MM.1S (cell line): Measurements from ENCODE around the gene SLC22A3.
"Not testable (repeated sequence)": the region's sequence is repeated elsewhere in the genome, so short reads cannot be mapped to it uniquely, and the experiment has no call there.

Experiments used
- DNase-seq: peaks from one replicate; pipeline ENCODE4 v3.0.0-alpha.2; 2015
- H2AFZ ChIP-seq: fragments of 300-600 bp; sonication (generic); 2 replicates; pipeline ENCODE4 v1.6.0; 2016; ENCODE audit warnings: antibody characterized with exemption, low read length
- H3F3A ChIP-seq: fragments of 300-600 bp; sonication (generic); 2 replicates; pipeline ENCODE4 v1.6.1; 2016; ENCODE audit warnings: mild to moderate bottlenecking, antibody characterized with exemption, low read length, moderate library complexity, mixed read lengths; ENCODE audit not compliant: insufficient read depth
- H3K27ac ChIP-seq: fragments of 300-600 bp; sonication (generic); 2 replicates; pipeline ENCODE4 v1.5.1; 2016; ENCODE audit warnings: mild to moderate bottlenecking, low read length
- H3K27me3 ChIP-seq: fragments of 300-600 bp; sonication (generic); replicated peaks from 2 replicates; pipeline ENCODE4 v1.6.0; 2016; ENCODE audit warnings: low read length; ENCODE audit not compliant: insufficient read depth
- H3K36me3 ChIP-seq: fragments of 300-600 bp; sonication (generic); replicated peaks from 2 replicates; pipeline ENCODE4 v1.6.1; 2016; ENCODE audit warnings: mild to moderate bottlenecking, low read length, mixed read lengths; ENCODE audit not compliant: insufficient read depth
- H3K4me1 ChIP-seq: fragments of 300-600 bp; sonication (generic); 2 replicates; pipeline ENCODE4 v1.6.1; 2016; ENCODE audit warnings: low read length, mixed read lengths
- H3K4me2 ChIP-seq: fragments of 300-600 bp; sonication (generic); 2 replicates; pipeline ENCODE4 v1.6.0; 2016; ENCODE audit warnings: low read depth, low read length
- H3K4me3 ChIP-seq: fragments of 300-600 bp; sonication (generic); 2 replicates; pipeline ENCODE4 v1.5.1; 2016; ENCODE audit warnings: low read length, mixed read lengths
- H3K79me2 ChIP-seq: fragments of 300-600 bp; sonication (generic); 2 replicates; pipeline ENCODE4 v1.6.1; 2016; ENCODE audit warnings: mixed run types, low read length, mixed read lengths
- H3K9ac ChIP-seq: fragments of 300-600 bp; sonication (generic); 2 replicates; pipeline ENCODE4 v1.6.1; 2016; ENCODE audit warnings: low read length, mixed read lengths
- H3K9me2 ChIP-seq: fragments of 300-600 bp; sonication (generic); replicated peaks from 2 replicates; pipeline ENCODE4 v1.6.1; 2016; ENCODE audit warnings: mild to moderate bottlenecking, low read length, mixed read lengths; ENCODE audit not compliant: insufficient read depth
- H3K9me3 ChIP-seq: fragments of 300-600 bp; sonication (generic); replicated peaks from 2 replicates; pipeline ENCODE4 v1.6.1; 2016; ENCODE audit warnings: mild to moderate bottlenecking, low read length, mixed read lengths; ENCODE audit not compliant: insufficient read depth
- H4K20me1 ChIP-seq: fragments of 300-600 bp; sonication (generic); 2 replicates; pipeline ENCODE4 v1.6.1; 2016; ENCODE audit warnings: mild to moderate bottlenecking, low read length, moderate library complexity, mixed read lengths; ENCODE audit not compliant: insufficient read depth
- EZH2 ChIP-seq: fragments of 300-600 bp; sonication (generic); optimal IDR thresholded peaks from 2 replicates; pipeline ENCODE3; 2017; ENCODE audit warnings: low read depth, mild to moderate bottlenecking, antibody characterized with exemption, low read length, mixed read lengths
- EZH2phosphoT487 ChIP-seq: fragments of 300-600 bp; sonication (generic); IDR thresholded peaks from 2 replicates; pipeline ENCODE4 v1.6.1; 2018; ENCODE audit warnings: antibody characterized with exemption, low read length
- TF ChIP-seq, protein P1 (sequence below): fragments of 300-600 bp; sonication (generic); IDR thresholded peaks from 2 replicates; pipeline ENCODE4 v1.5.1; 2016; ENCODE audit warnings: antibody characterized with exemption, low read length, mixed read lengths

Gene SLC22A3

DNA sequence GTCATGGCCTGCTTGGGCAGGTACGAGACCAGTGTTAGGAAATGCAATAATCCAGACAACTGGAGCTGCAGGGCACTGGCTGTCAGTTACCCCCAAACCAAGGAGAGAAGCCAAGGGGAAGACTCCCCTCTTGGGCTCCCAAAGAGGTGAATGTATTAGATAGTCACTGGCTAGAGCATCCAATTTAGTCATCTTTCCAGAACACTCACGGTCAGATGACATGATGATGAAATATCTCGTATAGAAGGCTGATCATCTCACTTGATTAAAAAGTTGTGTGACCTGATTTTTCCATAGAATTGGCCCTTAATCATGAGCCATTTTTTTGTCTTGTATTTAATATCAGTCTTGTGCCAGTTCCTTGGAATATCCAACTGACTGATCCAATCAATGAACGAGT lies 40.7 kb downstream of the SLC22A3 start:
- DNase-seq = no peak
- Histone ChIP-seq H3K9me3 (no peaks in the 10 kb centered on the region), H3K9ac (no peak overlapping the region), H3K4me1 (no peaks in the 10 kb centered on the region), H3F3A (no peaks in the 10 kb centered on the region), H3K4me3 (no peak overlapping the region), H3K27ac (no peak overlapping the region), H3K4me2 (no peak overlapping the region), H3K36me3 (no peaks in the 10 kb centered on the region), H3K9me2 (no peaks in the 10 kb centered on the region), H3K79me2 (no peaks in the 10 kb centered on the region), H4K20me1 (no peaks in the 10 kb centered on the region), H3K27me3 (no peaks in the 10 kb centered on the region), H2AFZ (no peak overlapping the region)
- no peak for TF ChIP-seq EZH2phosphoT487

DNA sequence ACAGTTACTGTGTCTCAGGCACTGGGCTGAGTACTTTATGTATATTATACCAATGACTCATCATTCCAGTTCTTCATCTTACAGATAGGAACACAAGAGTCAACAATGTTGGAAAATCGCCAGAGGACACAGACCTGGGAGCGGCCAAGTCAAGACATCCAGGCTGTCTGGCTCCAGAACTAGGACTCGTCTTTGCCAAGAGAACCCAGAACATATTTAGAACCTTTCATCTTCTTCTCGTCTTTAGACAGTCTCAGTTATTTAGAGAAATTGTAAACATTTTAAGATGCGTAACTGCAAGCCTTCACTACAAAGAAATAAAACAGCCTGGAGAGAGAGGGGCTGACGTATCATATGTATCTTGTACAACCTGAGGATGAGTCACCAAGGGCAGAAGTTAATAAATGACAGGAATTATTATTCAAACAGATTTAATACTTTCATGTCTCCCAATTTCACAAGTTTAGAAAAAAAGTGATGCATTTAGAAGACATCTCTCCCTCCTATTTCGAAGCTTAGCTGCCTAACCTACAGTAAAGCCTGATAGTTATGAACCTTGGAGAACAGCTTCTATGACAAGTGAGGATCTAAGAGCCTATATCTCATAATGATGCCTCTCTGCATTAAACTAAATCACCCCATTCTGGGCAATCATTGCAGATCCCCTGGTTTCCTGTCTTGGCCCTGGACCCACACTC lies 43.4 kb downstream of the SLC22A3 start:
- Histone ChIP-seq H3K4me1 (no peaks in the 10 kb centered on the region), H3K9me3 (no peaks in the 10 kb centered on the region), H3K79me2 (no peaks in the 10 kb centered on the region), H3K36me3 (no peaks in the 10 kb centered on the region), H4K20me1 (no peaks in the 10 kb centered on the region), H3F3A (no peaks in the 10 kb centered on the region), H3K4me3 (no peak overlapping the region), H3K27ac (no peak overlapping the region), H2AFZ (no peak overlapping the region), H3K27me3 (no peaks in the 10 kb centered on the region), H3K9me2 (no peaks in the 10 kb centered on the region), H3K4me2 (no peak overlapping the region), H3K9ac (no peak overlapping the region)
- TF ChIP-seq EZH2 = no peak
- TF ChIP-seq, protein P1, sequence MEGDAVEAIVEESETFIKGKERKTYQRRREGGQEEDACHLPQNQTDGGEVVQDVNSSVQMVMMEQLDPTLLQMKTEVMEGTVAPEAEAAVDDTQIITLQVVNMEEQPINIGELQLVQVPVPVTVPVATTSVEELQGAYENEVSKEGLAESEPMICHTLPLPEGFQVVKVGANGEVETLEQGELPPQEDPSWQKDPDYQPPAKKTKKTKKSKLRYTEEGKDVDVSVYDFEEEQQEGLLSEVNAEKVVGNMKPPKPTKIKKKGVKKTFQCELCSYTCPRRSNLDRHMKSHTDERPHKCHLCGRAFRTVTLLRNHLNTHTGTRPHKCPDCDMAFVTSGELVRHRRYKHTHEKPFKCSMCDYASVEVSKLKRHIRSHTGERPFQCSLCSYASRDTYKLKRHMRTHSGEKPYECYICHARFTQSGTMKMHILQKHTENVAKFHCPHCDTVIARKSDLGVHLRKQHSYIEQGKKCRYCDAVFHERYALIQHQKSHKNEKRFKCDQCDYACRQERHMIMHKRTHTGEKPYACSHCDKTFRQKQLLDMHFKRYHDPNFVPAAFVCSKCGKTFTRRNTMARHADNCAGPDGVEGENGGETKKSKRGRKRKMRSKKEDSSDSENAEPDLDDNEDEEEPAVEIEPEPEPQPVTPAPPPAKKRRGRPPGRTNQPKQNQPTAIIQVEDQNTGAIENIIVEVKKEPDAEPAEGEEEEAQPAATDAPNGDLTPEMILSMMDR = no peak
- TF ChIP-seq EZH2phosphoT487 = no peak
- no peak for DNase-seq

DNA sequence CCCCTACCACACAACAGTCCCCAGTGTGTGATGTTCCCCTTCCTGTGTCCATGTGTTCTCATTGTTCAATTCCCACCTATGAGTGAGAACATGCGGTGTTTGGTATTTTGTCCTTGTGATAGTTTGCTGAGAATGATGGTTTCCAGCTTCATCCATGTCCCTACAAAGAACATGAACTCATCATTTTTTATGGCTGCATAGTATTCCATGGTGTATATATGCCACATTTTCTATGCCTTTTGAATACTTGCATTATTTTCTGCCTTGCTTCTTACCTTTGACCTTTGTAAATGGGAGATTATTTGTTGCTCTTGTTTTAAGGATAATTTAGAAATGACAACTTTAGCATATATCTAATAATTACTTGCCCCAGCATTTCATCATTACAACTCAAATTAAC lies 45.3 kb downstream of the SLC22A3 start:
- H3K9me3 ChIP-seq, H3K79me2 ChIP-seq, H3K9ac ChIP-seq, H3K4me2 ChIP-seq, H3K4me1 ChIP-seq, H4K20me1 ChIP-seq, H3K27ac ChIP-seq, DNase-seq, H3K9me2 ChIP-seq, H3K4me3 ChIP-seq, H3F3A ChIP-seq, H3K36me3 ChIP-seq, H2AFZ ChIP-seq, H3K27me3 ChIP-seq: not testable (repeated sequence)

DNA sequence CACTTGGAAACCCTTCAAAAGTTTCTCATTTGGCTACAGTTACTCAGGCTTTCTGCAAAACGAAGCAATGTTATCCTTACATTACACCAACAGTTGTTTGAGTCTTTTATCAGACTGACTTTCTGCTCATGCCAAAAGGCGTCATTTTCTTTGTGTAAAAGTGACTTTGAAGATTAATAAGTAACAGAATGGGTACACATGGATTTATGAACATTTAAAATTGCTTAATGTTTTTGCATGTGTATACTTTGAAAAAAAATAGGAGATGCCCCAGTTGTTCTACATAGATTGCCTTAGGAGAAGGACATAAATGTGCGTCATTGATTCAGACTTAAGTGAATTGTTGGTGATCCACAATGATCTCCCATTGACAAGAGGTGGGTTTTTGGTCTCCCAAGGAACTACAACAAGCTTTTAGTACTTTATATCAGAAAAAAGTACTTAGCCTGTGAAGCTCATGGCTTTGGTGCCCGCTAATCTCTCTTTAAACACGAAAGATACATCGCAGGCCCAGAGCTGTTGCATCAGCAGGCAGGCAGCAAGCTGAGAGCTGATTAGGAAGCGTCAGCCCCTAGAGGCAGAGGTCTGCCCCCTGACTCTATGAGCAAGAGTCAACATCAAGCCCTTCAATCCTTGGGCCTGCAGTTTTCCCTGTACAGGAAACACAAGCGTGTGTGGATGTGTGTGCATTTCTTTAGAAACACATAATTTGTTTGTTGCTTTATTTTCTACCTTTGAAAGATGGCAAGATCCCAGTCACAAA lies 45.9 kb downstream of the SLC22A3 start:
- Histone ChIP-seq H4K20me1 (no peaks in the 10 kb centered on the region), H3K9ac (no peak overlapping the region), H3K9me3 (no peaks in the 10 kb centered on the region), H3F3A (peaks cover 4% of the 10 kb centered on the region), H3K4me3 (no peak overlapping the region), H3K36me3 (no peaks in the 10 kb centered on the region), H3K27ac (no peak overlapping the region), H3K4me1 (peaks cover 9% of the 10 kb centered on the region), H3K4me2 (no peak overlapping the region), H3K27me3 (no peaks in the 10 kb centered on the region), H3K79me2 (no peaks in the 10 kb centered on the region), H3K9me2 (no peaks in the 10 kb centered on the region), H2AFZ (no peak overlapping the region)
- no peak for DNase-seq
- TF ChIP-seq EZH2phosphoT487 (no peak), EZH2 (no peak)
- TF ChIP-seq, protein P1 = no peak
